ENCODE measurements around the gene BAAT.
"Not testable (repeated sequence)": the region's sequence is repeated elsewhere in the genome, so short reads cannot be mapped to it uniquely, and the experiment has no call there.

BAAT gene

DNA sequence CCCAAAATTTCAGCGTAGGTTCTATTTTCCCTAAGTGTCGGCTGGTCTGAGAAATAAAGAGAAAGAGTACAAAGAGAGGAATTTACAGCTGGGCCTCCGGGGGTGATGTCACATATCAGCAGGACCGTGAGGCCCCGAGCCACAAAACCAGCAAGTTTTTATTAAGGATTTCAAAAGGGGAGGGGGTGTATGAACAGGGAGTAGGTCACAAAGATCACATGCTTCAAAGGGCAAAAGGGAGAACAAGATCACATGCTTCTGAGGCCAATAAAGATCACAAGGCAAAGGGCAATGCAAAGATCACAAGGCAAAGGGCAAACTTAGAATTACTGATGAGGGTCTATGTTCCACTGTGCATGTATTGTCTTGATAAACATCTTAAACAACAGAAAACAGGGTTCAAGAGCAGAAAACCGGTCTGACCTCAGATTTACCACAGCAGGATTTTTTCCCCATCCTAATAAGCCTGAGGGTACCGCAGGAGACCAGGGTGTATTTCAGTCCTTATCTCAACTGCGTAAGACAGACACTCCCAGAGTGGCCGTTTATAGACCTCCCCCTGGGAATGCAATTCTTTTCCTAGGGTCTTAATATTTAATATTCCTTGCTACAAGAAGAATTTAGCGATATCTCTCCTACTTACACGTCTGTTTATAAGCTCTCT, at the start of gene BAAT:
Gene BAAT (minus strand): TSS at position 134 of the 664 bp plus-strand sequence. CDS start 13,602 bp downstream, outside the sequence.
- not testable (repeated sequence) for DNase-seq

DNA sequence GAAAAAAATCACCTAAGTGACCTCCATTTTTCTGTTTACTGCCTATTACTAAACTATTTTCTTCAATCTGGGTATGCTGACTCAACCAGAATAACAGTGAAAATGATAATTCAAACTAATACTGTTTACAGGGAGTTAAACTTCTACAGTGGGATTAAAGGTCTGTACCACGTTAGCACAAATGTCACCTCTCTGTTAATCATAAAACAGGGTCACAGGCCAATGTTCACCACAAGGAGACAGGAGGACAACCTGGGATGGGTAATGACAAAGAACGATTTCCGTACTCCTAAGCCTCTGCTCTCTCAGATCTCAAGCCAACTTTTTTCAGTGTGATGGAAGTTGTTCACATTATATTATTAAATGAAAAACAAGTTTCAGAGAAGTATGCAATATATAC, 48.4 kb upstream of the BAAT start:
- DNase-seq: no peak

DNA sequence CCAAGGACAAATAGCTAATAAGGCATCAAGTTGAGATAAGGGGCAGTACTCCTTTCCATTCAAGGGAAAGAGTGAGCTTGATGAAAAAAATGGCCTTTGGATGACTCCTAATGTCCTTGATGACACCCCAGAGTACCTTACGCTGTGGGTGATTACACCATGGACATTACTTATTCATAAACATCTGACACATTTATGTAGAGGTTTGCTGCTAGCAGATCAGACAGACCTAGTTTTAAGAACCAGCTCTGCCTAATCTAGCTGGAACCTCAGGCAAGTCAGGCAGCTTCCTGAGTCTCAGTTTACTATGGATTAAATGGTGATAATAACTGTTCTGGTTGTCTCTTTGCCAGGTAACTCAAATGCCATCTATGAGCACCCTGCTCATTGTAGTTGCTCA, 47.9 kb upstream of the BAAT start:
- no peak for DNase-seq

DNA sequence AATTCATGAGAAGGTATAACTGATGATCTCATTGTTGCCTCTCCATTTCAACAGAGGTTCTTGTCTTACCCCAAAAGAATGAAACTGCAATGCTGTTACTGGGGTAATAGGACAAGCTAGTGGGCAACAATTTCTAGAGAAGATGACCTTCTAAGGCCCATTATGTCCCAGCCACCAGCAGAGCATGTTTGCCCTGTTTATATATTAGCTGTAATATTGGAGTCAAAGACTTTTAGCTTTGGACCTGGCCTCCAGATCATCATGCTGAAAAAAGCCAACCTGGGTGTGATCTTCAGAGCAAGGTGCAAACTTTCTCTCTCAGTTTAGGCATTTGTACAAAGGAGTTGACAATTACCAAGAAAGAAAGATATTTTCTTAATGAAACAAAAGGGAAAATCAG, 47.4 kb upstream of the BAAT start:
- no peak for DNase-seq

DNA sequence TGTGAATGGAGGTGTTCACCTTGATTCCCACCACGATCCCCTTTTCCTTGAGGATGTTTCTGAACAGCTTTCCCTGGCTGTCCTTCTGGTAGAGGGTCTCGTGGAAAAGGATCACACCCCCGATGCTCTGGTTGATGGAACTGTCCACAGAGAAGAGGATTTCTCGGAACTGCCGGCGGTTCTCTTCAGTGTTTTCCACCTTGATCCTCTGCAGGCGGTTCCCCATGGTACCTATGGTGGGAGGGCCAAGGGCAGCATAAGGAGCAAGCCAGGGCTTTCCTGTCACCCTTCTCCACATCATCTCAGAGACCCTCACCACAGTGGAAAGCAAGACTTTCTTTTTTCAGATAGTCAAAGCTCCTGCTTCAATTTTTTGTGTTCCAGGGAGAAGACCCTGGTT, 44.9 kb upstream of the BAAT start:
- DNase-seq: no peak

DNA sequence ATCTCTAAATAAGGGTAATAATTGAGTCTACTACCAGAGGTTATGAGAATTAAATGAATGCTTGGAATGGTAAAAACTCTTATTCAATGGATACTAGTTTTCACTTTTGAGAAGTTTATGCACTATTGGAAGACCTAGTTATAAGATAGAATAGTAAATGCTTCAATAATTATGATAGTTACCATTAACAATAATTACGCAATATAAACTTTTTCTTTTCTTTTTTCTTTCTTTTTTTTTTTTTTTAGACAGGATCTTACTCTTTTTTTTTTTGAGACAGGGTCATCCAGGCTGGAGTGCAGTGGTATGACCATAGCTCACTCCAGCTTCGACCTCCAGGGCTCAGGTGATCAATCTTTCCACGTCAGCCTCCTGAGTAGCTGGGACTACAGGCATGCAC, 44.1 kb upstream of the BAAT start:
- DNase-seq: no peak

DNA sequence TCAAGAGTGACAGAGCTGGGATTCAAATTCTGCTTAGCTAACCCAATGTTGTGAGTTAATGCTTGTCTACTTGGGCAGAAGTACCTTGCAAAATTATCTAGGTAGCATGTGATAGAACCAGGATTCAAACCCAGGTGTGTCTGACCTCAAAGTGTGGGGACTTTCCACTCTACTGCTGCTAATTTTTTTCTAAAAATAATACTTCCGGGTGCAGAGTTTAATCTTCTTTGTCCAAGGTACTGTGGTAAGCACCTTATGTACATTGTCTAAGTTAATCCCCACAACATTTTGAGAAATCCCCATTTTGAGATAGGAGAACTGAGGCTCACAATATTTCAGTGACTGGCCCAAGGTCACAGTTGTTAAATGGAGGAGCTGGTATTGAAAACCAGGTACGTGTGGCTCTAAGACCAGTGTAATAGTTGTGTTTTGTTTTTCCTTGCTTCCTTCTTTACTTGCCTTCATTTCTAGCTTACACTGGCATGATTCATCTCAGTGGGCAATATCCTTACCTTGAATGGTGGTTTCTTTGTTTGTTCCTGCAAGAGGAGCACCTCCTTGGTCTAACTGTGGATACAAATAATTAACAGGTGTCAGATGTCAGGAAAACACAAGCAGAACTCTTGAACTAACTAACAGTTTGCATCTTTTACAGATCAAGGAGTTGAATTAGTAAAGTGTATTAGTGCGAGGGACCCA, 43.3 kb upstream of the BAAT start:
- no peak for DNase-seq

DNA sequence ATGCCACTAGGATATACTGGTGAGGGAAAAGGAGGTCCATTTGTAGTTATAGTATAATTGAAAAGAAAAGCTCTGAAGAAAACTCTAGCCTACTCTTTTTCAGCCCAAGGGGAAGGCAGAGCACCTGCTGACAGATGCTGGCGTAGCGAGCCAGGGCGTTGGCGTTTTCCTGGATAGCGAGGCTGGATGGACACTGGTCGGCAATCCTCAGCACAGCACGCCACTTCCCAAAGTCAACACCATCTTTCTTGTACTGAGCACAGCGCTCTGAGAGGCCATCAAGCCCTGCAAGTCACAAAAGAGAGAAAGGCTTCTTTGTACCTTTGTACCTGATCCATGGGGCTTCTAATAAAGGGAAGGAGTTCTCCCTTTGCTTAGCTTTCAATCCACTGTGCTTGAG, 42.6 kb upstream of the BAAT start:
- no peak for DNase-seq

DNA sequence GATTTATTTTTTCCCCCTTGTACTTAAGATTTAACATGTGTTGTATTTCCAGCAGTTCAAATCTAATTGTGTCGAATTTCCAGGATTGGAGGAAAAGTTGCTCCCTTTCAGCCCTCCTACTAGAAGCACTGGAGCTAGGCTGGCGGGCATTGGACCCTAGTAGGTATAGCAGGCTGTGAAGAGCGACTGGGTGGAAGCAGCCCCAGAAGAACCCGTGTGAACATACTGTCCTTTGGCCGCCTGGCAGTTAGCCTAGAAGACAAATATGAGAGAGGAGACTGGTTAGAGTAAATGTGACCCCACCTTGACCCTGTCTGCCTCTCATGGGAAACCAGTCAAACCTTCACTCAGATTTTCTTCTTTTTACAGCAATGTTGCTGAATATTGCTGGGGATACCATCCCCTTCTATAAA, 36.9 kb upstream of the BAAT start:
- no peak for DNase-seq

DNA sequence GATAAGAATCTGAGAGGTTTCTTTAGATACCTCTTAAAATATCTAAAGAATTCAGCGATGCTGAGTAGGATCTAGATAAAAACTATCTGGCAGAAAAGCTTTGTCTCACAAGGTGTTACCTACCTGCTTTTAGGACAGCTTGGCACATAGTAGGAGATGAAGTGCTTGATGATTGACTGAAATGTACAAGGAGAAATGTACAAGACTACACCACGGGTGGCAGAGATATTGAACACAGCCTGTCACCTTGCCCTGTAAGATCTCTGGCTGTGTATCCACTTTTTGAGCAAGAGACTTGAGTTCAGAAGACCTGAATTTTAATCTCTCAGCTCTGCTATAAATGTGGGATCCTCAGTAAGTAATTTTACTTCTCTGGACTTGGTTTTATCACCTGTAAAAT, 35.1 kb upstream of the BAAT start:
- DNase-seq: no peak

DNA sequence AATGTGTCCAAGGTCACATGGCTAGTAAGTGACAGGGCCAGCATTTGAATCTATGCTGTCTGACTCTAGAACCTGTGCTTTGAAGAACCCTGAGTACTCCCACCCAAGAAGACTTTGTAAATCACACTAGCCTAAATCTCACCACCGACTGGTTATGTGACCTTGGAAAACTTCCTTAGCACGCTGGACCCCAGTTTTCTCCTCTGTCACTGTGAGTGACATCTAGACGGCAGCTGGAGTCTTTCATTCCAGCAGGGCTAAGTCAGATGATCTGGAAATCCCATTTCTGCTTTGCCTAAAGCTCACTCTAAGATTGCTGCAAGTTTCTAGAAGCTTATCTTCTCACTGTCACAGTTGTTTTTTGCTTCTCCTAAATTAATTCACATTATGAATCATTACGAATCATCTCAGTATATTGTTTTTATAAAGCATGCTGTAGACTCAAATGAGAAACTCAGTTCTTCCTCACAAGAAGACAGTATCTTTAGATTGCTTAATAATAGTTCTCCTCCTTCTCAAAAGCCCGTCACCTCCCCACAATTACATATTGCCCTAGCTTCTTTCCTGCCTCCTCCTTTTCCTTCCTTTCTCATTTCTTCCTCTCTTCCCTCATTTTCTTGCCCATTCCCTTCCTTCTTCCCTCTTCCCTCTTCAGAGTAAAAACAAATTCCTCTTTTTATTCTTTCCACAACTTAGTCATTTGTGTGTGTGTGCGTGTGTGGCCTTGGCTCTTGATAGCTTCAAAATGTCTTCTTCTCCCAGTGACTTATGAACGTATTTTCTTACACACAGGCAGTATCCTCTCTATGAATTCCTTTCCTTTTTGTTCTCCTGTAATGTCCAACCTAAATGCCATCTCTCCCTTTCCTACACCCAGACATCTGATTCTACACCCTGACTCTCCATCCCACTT, 34.0 kb upstream of the BAAT start:
- no peak for DNase-seq

DNA sequence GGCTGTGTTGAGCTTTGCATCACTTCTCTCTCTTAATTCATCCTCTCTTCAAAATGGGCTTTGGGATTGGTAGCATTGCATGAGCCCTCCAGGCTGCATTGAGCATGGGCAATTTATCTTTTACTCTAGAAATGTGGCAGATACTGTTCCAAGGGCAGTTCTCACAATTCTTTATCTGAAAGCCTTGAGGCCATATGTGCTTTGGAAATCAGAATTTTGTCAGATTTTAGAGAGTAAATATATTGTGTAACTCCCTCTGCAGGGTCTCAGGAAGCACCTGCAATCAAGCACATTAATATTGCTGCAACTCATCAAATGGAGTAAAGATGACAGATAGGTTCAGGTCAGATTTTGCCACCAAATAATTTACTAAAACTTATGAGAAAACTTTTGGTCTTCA, 33.2 kb upstream of the BAAT start:
- DNase-seq: no peak

DNA sequence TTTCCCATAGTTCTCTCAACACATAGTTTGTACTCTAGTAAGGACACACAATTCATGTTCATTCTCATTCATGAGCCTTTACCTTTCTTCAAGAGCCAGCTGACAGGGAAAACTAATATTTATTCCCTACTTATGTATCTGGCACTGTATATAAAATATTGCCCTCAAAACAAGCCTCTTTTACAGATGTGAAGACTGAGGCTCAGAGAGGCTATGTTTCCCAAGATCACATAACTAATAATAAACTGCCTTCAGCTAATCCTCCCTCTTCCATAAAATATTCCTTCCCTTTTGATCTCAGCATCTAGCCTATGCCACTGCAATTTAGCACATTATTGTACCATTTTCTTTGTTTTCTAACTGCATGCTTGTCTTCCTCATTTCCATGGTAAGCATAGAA, 32.6 kb upstream of the BAAT start:
- no peak for DNase-seq

DNA sequence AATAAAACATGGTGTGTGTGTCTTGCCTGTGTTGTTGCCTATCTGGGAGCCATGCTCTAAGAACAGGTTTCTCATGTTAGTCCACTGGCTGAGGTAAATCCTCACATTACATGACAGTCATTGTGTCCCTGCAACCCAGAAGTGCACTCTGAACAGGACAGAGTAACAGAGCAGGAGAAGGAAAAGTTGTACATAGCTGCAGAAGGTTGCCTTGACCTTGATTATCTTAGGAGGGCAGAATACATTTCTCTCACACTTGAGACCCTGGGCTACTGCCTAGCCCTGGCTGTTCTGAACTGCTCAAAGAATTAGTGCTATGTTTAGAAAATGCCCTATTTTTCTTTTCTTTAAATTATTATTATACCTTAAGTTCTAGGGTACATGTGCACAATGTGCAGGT, 30.8 kb upstream of the BAAT start:
- DNase-seq: no peak

DNA sequence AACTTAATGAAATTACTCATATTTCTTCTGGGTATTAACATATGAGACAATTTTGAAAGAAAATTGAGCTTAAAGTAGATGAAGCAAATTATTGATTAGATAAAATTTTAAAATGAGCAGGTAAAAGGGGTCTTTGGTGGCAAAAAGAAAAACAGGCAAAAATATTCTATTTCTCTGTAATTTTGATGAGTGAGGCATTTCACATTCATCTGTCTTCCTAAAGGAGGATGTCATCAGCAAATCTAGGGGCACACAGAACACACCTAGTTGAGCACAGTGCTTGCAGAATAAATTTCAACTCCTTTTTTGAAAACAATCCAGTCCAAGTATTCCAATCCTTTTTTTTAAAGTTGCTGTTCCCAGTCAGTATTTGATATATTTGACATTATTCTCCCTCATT, 30.0 kb upstream of the BAAT start:
- DNase-seq: no peak

DNA sequence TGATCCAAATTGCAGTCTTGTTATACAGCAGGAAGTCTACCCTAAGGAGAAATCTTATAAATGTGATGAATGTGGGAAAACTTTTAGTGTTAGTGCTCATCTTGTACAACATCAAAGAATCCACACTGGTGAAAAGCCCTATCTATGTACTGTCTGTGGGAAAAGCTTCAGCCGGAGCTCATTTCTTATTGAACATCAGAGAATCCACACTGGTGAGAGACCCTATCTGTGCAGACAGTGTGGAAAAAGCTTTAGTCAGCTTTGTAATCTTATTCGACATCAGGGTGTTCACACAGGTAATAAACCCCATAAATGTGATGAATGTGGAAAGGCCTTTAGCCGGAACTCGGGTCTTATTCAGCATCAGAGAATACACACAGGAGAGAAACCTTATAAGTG, 24.3 kb upstream of the BAAT start:
- no peak for DNase-seq

DNA sequence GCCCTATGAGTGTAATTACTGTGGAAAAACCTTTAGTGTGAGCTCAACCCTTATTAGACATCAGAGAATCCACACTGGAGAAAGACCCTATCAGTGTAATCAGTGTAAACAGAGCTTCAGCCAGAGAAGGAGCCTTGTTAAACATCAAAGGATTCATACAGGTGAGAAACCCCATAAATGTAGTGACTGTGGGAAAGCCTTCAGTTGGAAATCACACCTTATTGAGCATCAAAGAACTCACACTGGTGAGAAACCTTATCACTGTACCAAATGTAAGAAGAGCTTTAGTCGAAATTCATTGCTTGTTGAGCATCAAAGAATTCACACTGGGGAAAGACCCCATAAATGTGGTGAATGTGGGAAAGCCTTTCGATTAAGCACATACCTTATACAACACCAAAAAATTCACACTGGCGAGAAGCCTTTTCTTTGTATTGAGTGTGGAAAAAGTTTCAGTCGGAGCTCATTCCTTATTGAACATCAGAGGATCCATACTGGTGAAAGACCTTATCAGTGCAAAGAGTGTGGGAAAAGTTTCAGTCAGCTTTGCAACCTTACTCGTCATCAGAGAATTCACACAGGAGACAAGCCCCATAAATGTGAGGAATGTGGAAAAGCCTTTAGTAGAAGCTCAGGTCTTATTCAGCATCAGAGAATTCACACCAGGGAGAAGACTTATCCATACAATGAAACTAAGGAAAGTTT, 23.7 kb upstream of the BAAT start:
- no peak for DNase-seq

DNA sequence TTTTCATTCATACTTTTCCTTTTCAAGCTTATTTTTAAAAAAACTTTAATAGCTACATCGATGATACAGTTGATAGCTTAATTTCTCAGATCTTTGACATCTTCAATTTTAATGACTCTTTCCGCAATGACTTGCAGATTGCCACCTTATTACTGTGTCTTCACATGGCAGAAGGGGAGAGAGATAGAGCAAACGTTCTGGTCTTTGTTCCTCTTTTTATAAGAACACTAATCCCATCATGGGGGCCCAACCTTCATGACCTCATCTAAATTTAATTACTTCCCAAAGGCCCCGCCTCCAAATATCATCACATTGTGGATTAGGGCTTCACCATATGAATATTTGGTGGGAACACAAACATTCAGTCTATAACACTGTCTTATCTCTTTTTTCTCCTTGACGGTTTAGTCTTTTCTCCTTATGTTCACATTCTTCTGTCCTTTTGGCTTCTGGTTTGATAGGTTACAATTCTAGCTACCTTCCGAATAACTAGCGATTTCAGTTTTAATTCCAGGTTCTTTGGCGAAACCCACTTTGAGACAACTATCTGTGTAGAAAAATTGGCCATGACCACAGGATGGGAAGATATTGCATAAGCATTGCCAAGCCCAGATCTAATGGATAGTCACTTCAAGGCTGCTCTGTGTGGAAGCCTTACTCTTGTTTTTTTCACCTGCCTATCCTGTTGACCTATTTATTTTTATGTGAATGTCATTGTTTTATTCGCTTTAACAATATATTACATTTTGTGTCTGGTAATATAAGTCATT, 18.9 kb upstream of the BAAT start:
- no peak for DNase-seq

DNA sequence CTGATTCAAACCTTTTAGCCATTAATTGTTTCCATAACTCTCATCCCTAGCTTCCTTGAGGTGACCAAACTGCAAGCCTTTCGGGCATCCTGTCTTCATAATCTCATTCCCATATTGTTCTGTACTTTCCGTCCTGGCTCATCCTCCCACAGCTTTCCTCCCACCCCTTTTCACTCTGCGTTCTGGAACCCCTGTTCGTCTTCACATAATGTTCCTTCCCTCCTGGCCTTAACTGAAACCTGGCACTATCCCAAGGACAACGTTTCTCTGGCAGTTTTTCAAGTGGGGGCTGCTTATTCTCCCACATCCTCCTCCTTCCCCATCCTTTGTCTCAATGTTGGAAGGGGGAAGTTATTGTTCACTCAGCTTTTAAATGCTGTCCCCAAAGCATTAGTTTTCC, 15.3 kb upstream of the BAAT start:
- no peak for DNase-seq

DNA sequence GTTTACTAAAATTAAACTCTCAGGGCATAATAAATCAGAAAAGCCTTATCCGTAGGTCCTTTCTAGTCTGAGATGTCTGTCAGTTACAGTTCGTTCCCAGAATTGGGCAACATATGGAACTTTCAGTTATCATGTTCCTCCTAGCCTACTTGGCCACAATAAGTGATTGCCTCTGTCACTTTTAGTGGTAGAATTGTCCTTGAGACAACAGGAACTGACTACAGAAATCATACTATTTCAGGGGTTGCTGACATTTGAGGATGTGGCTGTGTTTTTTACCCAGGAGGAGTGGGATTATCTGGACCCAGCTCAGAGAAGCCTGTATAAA, 14.8 kb upstream of the BAAT start:
- DNase-seq: no peak

DNA sequence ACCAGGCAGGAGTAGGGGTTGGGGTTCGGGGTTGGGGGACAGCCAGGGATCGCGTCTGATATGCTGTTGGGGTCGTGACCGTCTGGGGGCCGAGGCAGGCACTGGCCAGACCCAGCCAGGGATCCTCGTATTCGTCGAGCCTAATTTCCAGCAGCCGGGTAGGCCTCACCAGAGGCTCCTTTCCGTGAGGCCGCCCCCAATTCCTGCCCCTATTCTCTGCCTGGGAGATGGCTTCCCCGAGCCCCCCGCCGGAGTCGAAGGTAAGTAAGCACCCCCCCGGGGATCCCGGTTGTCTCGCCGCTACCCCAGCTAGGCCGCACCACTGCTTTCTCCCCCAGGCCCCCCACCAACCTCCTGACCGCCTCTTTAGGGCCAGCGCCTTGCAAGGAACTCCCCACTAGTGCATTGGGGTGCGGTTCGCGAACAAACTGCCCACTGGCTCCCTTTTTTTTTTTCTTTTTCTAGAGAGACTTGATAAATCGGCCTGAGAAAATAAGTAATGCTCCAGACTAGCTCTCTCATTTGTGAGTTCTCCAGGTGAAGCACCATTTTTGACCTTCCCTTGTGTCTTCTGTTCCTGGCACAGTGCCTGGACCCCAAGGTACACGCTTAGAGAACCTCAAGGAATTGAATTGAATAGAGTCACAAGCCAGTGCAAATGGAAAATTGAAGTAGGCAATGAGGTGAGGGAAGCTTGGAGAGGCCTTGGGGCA, 14.3 kb upstream of the BAAT start:
- no peak for DNase-seq

Data from islet precursor cell (in vitro differentiated cells).